ENCODE results near the gene NOVA2. TPM values are rescaled to one million over a fixed set of nuclear protein-coding genes. Genes with fewer than 3 reads are reported as not detected.

Gene NOVA2
- total RNA-seq, 4 donors from 2014 or later, result 0.40 to 2.1 (median 0.44) TPM; not detected in 1

DNA sequence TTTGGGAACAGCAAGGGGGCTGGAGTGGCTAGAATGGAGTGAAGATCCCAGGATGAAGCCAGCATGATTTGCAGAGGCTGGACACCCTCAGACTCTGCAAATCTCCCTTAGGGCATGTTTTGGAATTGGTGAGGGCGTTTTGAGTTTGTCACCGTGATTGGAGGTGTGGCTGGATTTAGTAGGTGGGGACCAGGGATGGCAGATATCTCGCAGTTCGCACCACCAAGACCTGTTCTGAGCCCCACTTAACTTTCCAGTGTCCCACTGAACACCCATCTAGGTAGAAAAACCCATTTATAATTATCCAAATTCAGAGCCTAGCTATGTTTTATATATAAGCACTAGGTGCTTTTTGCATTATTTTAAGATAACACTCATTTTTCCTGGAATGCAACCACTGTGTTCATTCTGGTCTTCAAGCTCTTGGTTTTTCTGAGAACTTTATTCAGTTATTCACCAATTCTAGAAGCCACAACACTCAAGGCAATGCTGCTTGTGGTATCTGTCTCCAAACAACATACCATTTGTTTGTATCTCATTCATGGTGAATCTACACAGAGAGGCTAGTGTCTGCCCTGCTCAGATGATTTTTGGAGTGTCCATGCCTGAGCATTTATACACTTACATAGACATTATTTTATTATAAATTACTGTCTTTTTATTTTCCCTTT is 56.1 kb downstream of the NOVA2 start:
- Histone ChIP-seq H3K9me3 (no peaks in the 10 kb centered on the region), H3K4me1 (no peaks in the 10 kb centered on the region), H3K4me3 (no peak overlapping the region), H3K27ac (no peak overlapping the region), H3K36me3 (no peaks in the 10 kb centered on the region), H3K27me3 (peaks cover 0 to 63% (median 0%) of the 10 kb centered on the region in 4 donors)
- TF ChIP-seq POLR2A (IDR thresholded peaks at IDR 0.05) (no peak), CTCF (IDR thresholded peaks at IDR 0.05) (no peak)
- intact Hi-C loops (cut with DNase I), result no loop called here
- 34 to 38% methylated on average over 4 of the region's 4 CpGs for WGBS, 2 donors
- no peak for DNase-seq

GRCh38 chr19:45913874-45914830 is 59.5 kb downstream of the NOVA2 start, which contains the start of gene NANOS2:
TSS of gene NANOS2 (minus strand) at chr19:45914778. CDS start at chr19:45914693, 85 bp downstream.
- Histone ChIP-seq H3K27ac (no peak within 1 kb of the TSS), H3K4me3 (no peak within 1 kb of the TSS), H3K9me3 (no peaks in the 10 kb centered on the region), H3K4me1 (no peaks in the 10 kb centered on the region), H3K27me3 (peaks cover 0 to 66% (median 0%) of the 10 kb centered on the region in 4 donors), H3K36me3 (no peaks in the 10 kb centered on the region)
- 47 to 50% methylated on average over 2 to 4 of the region's 44 CpGs for WGBS, 2 donors
- TF ChIP-seq POLR2A (IDR thresholded peaks at IDR 0.05), result no peak
- TF ChIP-seq CTCF (IDR thresholded peaks at IDR 0.05), result no peak
- intact Hi-C loops (cut with DNase I), result no loop called here
- DNase-seq, result no peak

GRCh38 chr19:45911291-45911690 is 62.4 kb downstream of the NOVA2 start:
- no peak overlapping the region for H3K4me3 ChIP-seq
- intact Hi-C loops (cut with DNase I), result no loop called here
- DNase-seq, result no peak
- H3K4me1 ChIP-seq, result no peaks in the 10 kb centered on the region
- H3K9me3 ChIP-seq, result no peaks in the 10 kb centered on the region
- 57 to 70% methylated on average over 5 to 7 of the region's 8 CpGs for WGBS, 2 donors
- TF ChIP-seq CTCF (IDR thresholded peaks at IDR 0.05) (no peak), POLR2A (IDR thresholded peaks at IDR 0.05) (no peak)
- peaks cover 0 to 50% (median 0%) of the 10 kb centered on the region in 4 donors for H3K27me3 ChIP-seq
- no peaks in the 10 kb centered on the region for H3K36me3 ChIP-seq
- H3K27ac ChIP-seq, result no peak overlapping the region

GRCh38 chr19:45908956-45909355 is 64.7 kb downstream of the NOVA2 start:
- intact Hi-C loops (cut with DNase I), result no loop called here
- no peaks in the 10 kb centered on the region for H3K36me3 ChIP-seq
- H3K4me1 ChIP-seq, result no peaks in the 10 kb centered on the region
- no peak overlapping the region for H3K27ac ChIP-seq
- WGBS, 2 donors, result 72 to 73% methylated on average over 4 to 5 of the region's 5 CpGs
- no peak for TF ChIP-seq CTCF (IDR thresholded peaks at IDR 0.05)
- no peak for TF ChIP-seq POLR2A (IDR thresholded peaks at IDR 0.05)
- no peak for DNase-seq
- H3K9me3 ChIP-seq, result no peaks in the 10 kb centered on the region
- peaks cover 0 to 32% (median 0%) of the 10 kb centered on the region in 4 donors for H3K27me3 ChIP-seq
- H3K4me3 ChIP-seq, result no peak overlapping the region

DNA sequence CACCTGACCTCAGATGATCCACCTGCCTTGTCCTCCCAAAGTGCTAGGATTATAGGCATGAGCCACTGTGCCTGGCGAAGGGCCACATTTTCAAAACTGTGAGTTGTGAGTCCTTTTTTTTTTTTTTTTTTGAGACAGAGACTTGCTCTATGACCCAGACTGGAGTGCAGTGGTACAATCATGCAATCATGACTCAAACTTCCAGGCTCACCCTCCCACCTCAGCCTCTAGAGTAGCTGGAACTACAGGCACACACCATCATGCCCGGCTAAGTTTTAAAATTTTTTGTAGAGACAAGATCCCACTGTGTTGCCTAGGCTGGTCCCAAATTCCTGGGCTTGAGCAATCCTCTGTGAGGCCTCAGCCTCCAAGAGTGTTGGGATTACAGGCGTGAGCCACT is 67.4 kb downstream of the NOVA2 start:
- TF ChIP-seq CTCF (IDR thresholded peaks at IDR 0.05) (no peak), POLR2A (IDR thresholded peaks at IDR 0.05) (no peak)
- Histone ChIP-seq H3K4me1 (peaks cover 6 to 19% (median 8%) of the 10 kb centered on the region in 3 donors), H3K27ac (no peak overlapping the region), H3K27me3 (peaks cover 0 to 6% (median 0%) of the 10 kb centered on the region in 4 donors), H3K9me3 (no peaks in the 10 kb centered on the region), H3K36me3 (no peaks in the 10 kb centered on the region), H3K4me3 (no peak overlapping the region)
- intact Hi-C loops (cut with DNase I), result no loop called here
- DNase-seq, result no peak
- WGBS, 2 donors, result 71 to 91% methylated on average over 1 to 3 of the region's 3 CpGs

Data from esophagus squamous epithelium (tissue), 5 donors.